HG03432 (cell line): ENCODE results near the gene KRT39.
"Not testable (repeated sequence)": the region's sequence is repeated elsewhere in the genome, so short reads cannot be mapped to it uniquely, and the experiment has no call there.

ENCODE experiments used
- ATAC-seq: cut with Tn5 transposase; IDR thresholded peaks from one replicate; pipeline ENCODE4 v1.9.1; 2021; ENCODE audit warnings: mild to moderate bottlenecking, moderate library complexity; ENCODE audit not compliant: unreplicated experiment

Gene KRT39

GRCh38 chr17:40966848-40967247, at the start of gene KRT39:
TSS of gene KRT39 (minus strand) at chr17:40966948. CDS start at chr17:40966856, 92 bp downstream.
- ATAC-seq: no peak

GRCh38 chr17:41015454-41015853, 48.7 kb upstream of the KRT39 start:
- no peak for ATAC-seq

- ATAC-seq: no peak
Measured at GRCh38 chr17:41013606-41014005, 46.9 kb upstream of the KRT39 start.

- no peak for ATAC-seq
Measured at GRCh38 chr17:41013181-41013580, 46.4 kb upstream of the KRT39 start.

GRCh38 chr17:41012326-41013120, 45.8 kb upstream of the KRT39 start:
- ATAC-seq: no peak

- ATAC-seq: no peak
Measured at GRCh38 chr17:41010441-41010840, 43.7 kb upstream of the KRT39 start.

- no peak for ATAC-seq
Measured at GRCh38 chr17:41009936-41010335, 43.2 kb upstream of the KRT39 start.

GRCh38 chr17:41009301-41009760, 42.6 kb upstream of the KRT39 start:
- no peak for ATAC-seq

GRCh38 chr17:41008811-41009210, 42.1 kb upstream of the KRT39 start, which contains the start of gene KRTAP3-1:
TSS of gene KRTAP3-1 (minus strand) at chr17:41009128. CDS start at chr17:41009074, 54 bp downstream.
- no peak for ATAC-seq

- no peak for ATAC-seq
Measured at GRCh38 chr17:41004397-41004796, 37.6 kb upstream of the KRT39 start.

- no peak for ATAC-seq
Measured at GRCh38 chr17:41003926-41004325, 37.2 kb upstream of the KRT39 start.

- no peak for ATAC-seq
Measured at GRCh38 chr17:41002814-41003213, 36.1 kb upstream of the KRT39 start.

- ATAC-seq: no peak
Measured at GRCh38 chr17:41001795-41002194, 35.0 kb upstream of the KRT39 start.

GRCh38 chr17:40999563-40999962, 32.8 kb upstream of the KRT39 start, which contains the start of gene KRTAP3-2:
TSS of gene KRTAP3-2 (minus strand) at chr17:40999906. CDS start at chr17:40999853, 53 bp downstream.
- ATAC-seq: not testable (repeated sequence)

- ATAC-seq: no peak
Measured at GRCh38 chr17:40997361-40997760, 30.6 kb upstream of the KRT39 start.

GRCh38 chr17:40996829-40997228, 30.1 kb upstream of the KRT39 start:
- no peak for ATAC-seq

- no peak for ATAC-seq
Measured at GRCh38 chr17:40995116-40995515, 28.4 kb upstream of the KRT39 start.

- ATAC-seq: no peak
Measured at GRCh38 chr17:40993839-40994238, 27.1 kb upstream of the KRT39 start, which contains the start of gene KRTAP3-3. TSS of gene KRTAP3-3 (minus strand) at chr17:40994164. CDS start at chr17:40994097, 67 bp downstream.

GRCh38 chr17:40993084-40993483, 26.3 kb upstream of the KRT39 start:
- no peak for ATAC-seq

- ATAC-seq: no peak
Measured at GRCh38 chr17:40992666-40993065, 25.9 kb upstream of the KRT39 start.

- ATAC-seq: no peak
Measured at GRCh38 chr17:40986920-40987319, 20.2 kb upstream of the KRT39 start.

- ATAC-seq: no peak
Measured at GRCh38 chr17:40984226-40984625, 17.5 kb upstream of the KRT39 start, which contains the start of gene KRT40. TSS of gene KRT40 (minus strand) at chr17:40984326. CDS start at chr17:40984273, 53 bp downstream.
